BJ (cell line): Measurements from ENCODE around the gene FAAP20. TPM values are rescaled to one million over a fixed set of nuclear protein-coding genes. Genes with fewer than 3 reads are reported as not detected.

Experiments used
- CTCF ChIA-PET: fragments of 350-600 bp; formaldehyde crosslinking; extraction: SDS; loops from one replicate; lab custom pipeline; 2021; ENCODE audit warnings: antibody characterized with exemption, inconsistent platforms; lab: Yijun Ruan, JAX
- POLR2A ChIA-PET: fragments of 300-600 bp; sonication (Branson Sonifier 250); formaldehyde crosslinking; extraction: SDS; loops from one replicate; lab custom pipeline; 2021; ENCODE audit warnings: antibody characterized with exemption; lab: Charles Lee
- DNase-seq: peaks from one replicate; pipeline ENCODE4 v3.0.0-alpha.2; 2011; ENCODE audit warnings: low read depth
- H3K27me3 ChIP-seq: 2 replicates; pipeline ENCODE4 v1.6.0; 2011; ENCODE audit warnings: low read length; ENCODE audit not compliant: control insufficient read depth, insufficient read depth
- H3K36me3 ChIP-seq: 2 replicates; pipeline ENCODE4 v1.5.1; 2011; ENCODE audit warnings: low read length; ENCODE audit not compliant: control insufficient read depth, insufficient read depth
- H3K4me3 ChIP-seq: 2 replicates; pipeline ENCODE4 v1.5.1; 2011; ENCODE audit warnings: low read depth, mild to moderate bottlenecking, control low read depth, low read length
- polyA plus RNA-seq: library from polyadenylated mRNA; depleted of rRNA; stranded (reverse); fragments of >200 nt; gene quantifications from 2 replicates; pipeline ENCODE4 v1.2.3, GENCODE V29; 2011
- TF ChIP-seq, protein P1 (sequence below): IDR thresholded peaks from 2 replicates; pipeline ENCODE4 v1.5.1; 2011; ENCODE audit warnings: low read depth, mild to moderate bottlenecking, control low read depth, inconsistent platforms, low read length, moderate library complexity; ENCODE audit not compliant: insufficient read depth

FAAP20 gene
- polyA plus RNA-seq, 1 experiment, result 18.7 TPM

DNA sequence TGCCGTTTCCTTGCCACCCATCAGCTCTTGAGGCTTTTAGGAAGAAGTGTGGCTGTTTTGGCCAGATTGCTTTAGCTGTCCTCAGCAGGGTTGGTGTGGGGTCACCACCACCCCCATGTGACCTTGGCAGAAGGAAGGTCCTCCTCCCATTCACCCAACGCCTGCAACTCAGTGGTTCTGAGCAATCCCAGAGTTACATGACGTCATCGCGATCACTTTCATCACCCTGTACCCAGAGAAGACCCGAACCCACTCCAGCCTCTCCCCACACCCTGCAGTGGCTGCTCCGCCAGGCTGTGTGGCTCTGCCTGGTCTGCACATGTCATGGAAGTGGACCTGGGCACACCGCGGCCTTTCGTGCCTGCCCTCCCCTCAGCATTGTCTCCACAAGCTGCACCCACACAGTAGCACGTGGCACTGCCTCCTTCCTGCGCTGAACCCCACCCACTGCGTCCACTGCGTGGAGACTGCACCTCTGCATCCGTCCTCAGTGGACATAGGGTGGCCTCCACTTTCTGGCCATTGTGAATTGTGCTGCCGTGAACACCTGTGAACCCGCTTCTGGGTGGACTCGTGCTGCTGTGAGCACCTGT is 16.5 kb downstream of the FAAP20 start:
- ChIA-PET CTCF (interaction anchor here (1.0 to 2.4 kb wide), 2 partner anchors 46 to 66 kb away, joined by 3 to 6 read pairs; no protein-coding TSS in a partner anchor), POLR2A (no interaction called here)
- TF ChIP-seq, protein P1, sequence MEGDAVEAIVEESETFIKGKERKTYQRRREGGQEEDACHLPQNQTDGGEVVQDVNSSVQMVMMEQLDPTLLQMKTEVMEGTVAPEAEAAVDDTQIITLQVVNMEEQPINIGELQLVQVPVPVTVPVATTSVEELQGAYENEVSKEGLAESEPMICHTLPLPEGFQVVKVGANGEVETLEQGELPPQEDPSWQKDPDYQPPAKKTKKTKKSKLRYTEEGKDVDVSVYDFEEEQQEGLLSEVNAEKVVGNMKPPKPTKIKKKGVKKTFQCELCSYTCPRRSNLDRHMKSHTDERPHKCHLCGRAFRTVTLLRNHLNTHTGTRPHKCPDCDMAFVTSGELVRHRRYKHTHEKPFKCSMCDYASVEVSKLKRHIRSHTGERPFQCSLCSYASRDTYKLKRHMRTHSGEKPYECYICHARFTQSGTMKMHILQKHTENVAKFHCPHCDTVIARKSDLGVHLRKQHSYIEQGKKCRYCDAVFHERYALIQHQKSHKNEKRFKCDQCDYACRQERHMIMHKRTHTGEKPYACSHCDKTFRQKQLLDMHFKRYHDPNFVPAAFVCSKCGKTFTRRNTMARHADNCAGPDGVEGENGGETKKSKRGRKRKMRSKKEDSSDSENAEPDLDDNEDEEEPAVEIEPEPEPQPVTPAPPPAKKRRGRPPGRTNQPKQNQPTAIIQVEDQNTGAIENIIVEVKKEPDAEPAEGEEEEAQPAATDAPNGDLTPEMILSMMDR, result no peak
- no peak for DNase-seq
- Histone ChIP-seq H3K4me3 (no peak overlapping the region), H3K27me3 (no peaks in the 10 kb centered on the region), H3K36me3 (no peaks in the 10 kb centered on the region)

GRCh38 chr1:2177541-2177940 is 17.0 kb downstream of the FAAP20 start:
- Histone ChIP-seq H3K4me3 (no peak overlapping the region), H3K36me3 (no peaks in the 10 kb centered on the region), H3K27me3 (no peaks in the 10 kb centered on the region)
- ChIA-PET POLR2A (no interaction called here), CTCF (no interaction called here)
- DNase-seq, result no peak
- TF ChIP-seq, protein P1, result no peak

DNA sequence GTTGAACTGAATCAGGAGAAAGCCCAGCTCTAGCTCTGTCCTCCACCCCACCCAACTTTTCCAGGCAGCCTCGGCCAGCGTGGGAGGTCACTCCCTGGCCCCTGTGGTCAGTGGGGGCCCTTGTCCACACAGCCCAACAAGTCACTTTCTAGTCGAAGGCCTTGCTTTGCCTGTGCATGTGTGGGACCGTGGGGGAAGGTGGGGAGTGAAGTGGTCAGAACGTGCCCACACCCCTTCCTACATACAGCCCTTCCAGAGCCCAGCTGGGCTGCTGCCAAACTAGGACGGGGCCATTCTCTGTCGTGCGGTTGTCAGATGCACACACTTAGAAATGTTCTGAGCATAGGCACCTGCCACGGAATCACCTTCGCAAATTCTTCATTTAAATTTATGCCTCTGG is 18.0 kb downstream of the FAAP20 start:
- POLR2A ChIA-PET, result no interaction called here

GRCh38 chr1:2175681-2176454 is 18.7 kb downstream of the FAAP20 start:
- H3K36me3 ChIP-seq, result no peaks in the 10 kb centered on the region
- CTCF ChIA-PET, result interaction anchor here (0.6 to 3.8 kb wide), 13 partner anchors 14 to 215 kb away, joined by 3 to 50 read pairs (median 10); partner anchors contain the start of gene FAAP20
- no peak for DNase-seq
- no peaks in the 10 kb centered on the region for H3K27me3 ChIP-seq
- TF ChIP-seq, protein P1, result no peak
- no peak overlapping the region for H3K4me3 ChIP-seq
- POLR2A ChIA-PET, result no interaction called here

More for the DNA sequence above, 18.0 kb downstream of the FAAP20 start:
- TF ChIP-seq, protein P1, result no peak
- no peaks in the 10 kb centered on the region for H3K36me3 ChIP-seq
- H3K27me3 ChIP-seq, result no peaks in the 10 kb centered on the region
- DNase-seq, result no peak
- CTCF ChIA-PET, result interaction anchor here (0.7 to 1.3 kb wide), 4 partner anchors 37 to 204 kb away, joined by 3 to 5 read pairs (median 4); no protein-coding TSS in a partner anchor
- H3K4me3 ChIP-seq, result no peak overlapping the region

GRCh38 chr1:2175055-2175414 is 19.5 kb downstream of the FAAP20 start:
- no peak for DNase-seq
- Histone ChIP-seq H3K36me3 (no peaks in the 10 kb centered on the region), H3K27me3 (no peaks in the 10 kb centered on the region), H3K4me3 (no peak overlapping the region)
- ChIA-PET CTCF (interaction anchor here (0.6 to 3.8 kb wide), 27 partner anchors 8 to 230 kb away, joined by 3 to 50 read pairs (median 7); partner anchors contain the start of gene FAAP20), POLR2A (no interaction called here)
- TF ChIP-seq, protein P1, result no peak
